ENCODE data around the gene TRIM14. TPM values are rescaled to one million over a fixed set of nuclear protein-coding genes. Genes with fewer than 3 reads are reported as not detected.

TRIM14 gene
- total RNA-seq, 2 experiments from 2014 or later, result 23.5 to 23.6 TPM

Other genes with a start within 250 kb of the TRIM14 start
- gene TRMO, start 196.7 kb downstream of the TRIM14 start, total RNA-seq, result 10 to 100 TPM; 42.8 to 45.8 TPM
- gene HEMGN, start 181.1 kb downstream of the TRIM14 start, total RNA-seq, result under 1 TPM; 0.30 to 0.34 TPM
- 100 to 1,000 TPM; 178 to 192 TPM for gene ANP32B, start 135.9 kb downstream of the TRIM14 start, total RNA-seq
- gene NANS, start 62.5 kb downstream of the TRIM14 start, total RNA-seq, result 10 to 100 TPM; 70.5 to 74.0 TPM
- 1 to 10 TPM; 6.8 to 8.5 TPM for gene CORO2A, start 73.4 kb upstream of the TRIM14 start, total RNA-seq
- gene TBC1D2, start 136.4 kb upstream of the TRIM14 start, total RNA-seq, result 1 to 10 TPM; 2.9 to 4.0 TPM

All from CD4-positive, alpha-beta T cell (primary cell).